Peyer's patch (tissue), 4 donors: ENCODE results near the gene LITAF.

Experiments
- POLR2A ChIP-seq, 2 donors: fragments of 450-650 bp; IDR thresholded peaks; one replicate each; pipeline ENCODE4 v1.5.1; 2017; ENCODE audit warnings: antibody characterized with exemption in 2 of 2, mild to moderate bottlenecking in 2 of 2, moderate library complexity in 2 of 2
- TF ChIP-seq, protein P1 (sequence below), 6 experiments: fragments of 450-650 bp in 4 of 6; fragments of 200-600 bp in 2 of 6; sonication (generic) in 1 of 6; IDR thresholded peaks; one replicate each; pipeline ENCODE4 v1.5.1; 2017 to 2019; ENCODE audit warnings: antibody characterized with exemption in 6 of 6, mild to moderate bottlenecking in 3 of 6, moderate library complexity in 1 of 6

DNA sequence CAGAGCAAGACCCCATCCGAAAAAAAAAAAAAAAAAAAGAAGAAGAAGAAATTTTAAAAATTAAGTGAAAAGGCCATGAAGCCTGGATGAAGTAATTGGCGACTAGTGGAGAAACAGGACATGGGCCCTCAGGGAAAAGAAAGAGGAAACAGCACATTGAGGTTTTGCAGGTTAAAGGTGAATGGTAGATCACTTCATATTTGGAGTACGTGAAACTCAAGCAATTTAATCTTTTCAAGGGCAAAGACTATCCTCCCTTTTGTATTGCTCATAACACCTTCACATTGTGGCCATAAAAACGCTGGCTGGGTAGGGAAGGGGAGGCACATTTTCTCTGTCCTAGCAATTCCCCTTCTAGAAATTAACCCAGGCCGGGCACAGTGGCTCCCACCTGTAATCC is 53.1 kb downstream of the LITAF start:
- no peak for TF ChIP-seq POLR2A (IDR thresholded peaks at IDR 0.05)
- TF ChIP-seq, protein P1, sequence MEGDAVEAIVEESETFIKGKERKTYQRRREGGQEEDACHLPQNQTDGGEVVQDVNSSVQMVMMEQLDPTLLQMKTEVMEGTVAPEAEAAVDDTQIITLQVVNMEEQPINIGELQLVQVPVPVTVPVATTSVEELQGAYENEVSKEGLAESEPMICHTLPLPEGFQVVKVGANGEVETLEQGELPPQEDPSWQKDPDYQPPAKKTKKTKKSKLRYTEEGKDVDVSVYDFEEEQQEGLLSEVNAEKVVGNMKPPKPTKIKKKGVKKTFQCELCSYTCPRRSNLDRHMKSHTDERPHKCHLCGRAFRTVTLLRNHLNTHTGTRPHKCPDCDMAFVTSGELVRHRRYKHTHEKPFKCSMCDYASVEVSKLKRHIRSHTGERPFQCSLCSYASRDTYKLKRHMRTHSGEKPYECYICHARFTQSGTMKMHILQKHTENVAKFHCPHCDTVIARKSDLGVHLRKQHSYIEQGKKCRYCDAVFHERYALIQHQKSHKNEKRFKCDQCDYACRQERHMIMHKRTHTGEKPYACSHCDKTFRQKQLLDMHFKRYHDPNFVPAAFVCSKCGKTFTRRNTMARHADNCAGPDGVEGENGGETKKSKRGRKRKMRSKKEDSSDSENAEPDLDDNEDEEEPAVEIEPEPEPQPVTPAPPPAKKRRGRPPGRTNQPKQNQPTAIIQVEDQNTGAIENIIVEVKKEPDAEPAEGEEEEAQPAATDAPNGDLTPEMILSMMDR (IDR thresholded peaks at IDR 0.05) = no peak
